Measurements from ENCODE around the gene C11orf58.

DNA sequence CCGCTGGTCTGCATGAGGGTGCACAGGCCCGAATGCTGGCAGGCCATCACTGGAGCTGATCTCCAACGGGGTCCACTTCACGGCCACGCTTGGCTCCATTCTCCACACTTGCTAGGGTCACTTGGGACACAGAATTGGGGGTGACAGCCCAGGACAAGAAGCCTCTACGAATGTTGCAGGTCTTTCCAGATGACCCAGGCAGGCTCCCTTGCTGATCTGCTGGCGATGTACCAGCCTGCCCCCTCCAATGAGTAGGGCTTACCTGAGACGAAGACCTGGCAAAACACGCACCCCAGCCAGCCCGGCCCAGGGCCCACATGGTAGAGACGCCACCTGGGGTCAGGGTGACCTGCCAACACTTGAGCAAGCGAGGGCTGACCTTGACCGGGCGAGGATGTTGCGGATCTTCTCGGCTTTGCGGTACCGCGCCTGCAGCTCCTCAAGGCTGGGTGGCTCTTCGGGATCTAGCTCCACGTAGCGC, 44.9 kb downstream of the C11orf58 start:
- TF ChIP-seq CTCF (IDR thresholded peaks at IDR 0.05 in 4 of 5, conservative IDR thresholded peaks at IDR 0.05 in 1 of 5), result no peak
- TF ChIP-seq POLR2A (IDR thresholded peaks at IDR 0.05), result no peak
